Astrocyte (in vitro differentiated cells and primary cell): ENCODE results near the gene PPFIBP1.

Experiments
- CTCF ChIP-seq: IDR thresholded peaks from 2 replicates; pipeline ENCODE4 v1.5.1; 2011; ENCODE audit warnings: low read depth, mild to moderate bottlenecking, inconsistent platforms, low read length, moderate library complexity; ENCODE audit not compliant: insufficient read depth
- EZH2 ChIP-seq: IDR thresholded peaks from 2 replicates; pipeline ENCODE4 v1.6.1; 2012; ENCODE audit warnings: mild to moderate bottlenecking, low read length, inconsistent platforms; ENCODE audit not compliant: insufficient read depth

DNA sequence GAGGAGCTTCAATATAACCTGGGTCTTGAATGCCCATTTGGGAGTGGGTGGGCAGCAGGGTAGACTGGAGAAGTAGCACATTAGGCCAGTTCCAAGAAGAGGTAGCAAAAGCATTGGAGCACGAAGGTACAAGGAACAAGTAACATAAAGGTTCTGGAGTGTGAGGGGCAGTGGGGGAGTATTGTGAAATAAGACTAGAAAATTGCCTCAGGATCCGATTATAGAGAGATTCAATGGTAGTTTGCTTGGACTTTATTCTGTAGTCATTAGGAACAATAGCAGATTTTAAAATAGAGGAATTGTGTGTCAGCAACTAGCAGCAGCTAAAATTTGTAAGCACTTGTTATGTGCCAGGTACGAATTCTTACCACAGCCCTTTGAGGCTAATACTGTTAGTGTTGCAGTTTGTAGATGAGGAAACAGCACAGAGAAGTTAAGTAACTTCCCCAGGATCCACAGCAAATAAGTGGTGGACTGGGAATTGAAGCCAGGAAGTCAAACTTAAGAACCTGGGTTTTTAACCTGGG is 61.8 kb downstream of the PPFIBP1 start:
- TF ChIP-seq CTCF (no peak), EZH2 (no peak)
